OCI-LY1 (cell line): ENCODE data around the gene ERN1.

ENCODE experiments used
- CTCF ChIP-seq: fragments of 200-600 bp; sonication (generic), shearing (Covaris generic); IDR thresholded peaks from 2 replicates; pipeline ENCODE4 v1.5.1; 2017; ENCODE audit warnings: mild to moderate bottlenecking, antibody characterized with exemption, low read length, moderate library complexity, mixed read lengths
- EZH2 ChIP-seq: fragments of 200-600 bp; sonication (generic), shearing (Covaris generic); IDR thresholded peaks from 2 replicates; pipeline ENCODE4 v1.8.0; 2017; ENCODE audit warnings: borderline replicate concordance, mixed run types, mild to moderate bottlenecking, antibody characterized with exemption, low read length, moderate library complexity, mixed read lengths

DNA sequence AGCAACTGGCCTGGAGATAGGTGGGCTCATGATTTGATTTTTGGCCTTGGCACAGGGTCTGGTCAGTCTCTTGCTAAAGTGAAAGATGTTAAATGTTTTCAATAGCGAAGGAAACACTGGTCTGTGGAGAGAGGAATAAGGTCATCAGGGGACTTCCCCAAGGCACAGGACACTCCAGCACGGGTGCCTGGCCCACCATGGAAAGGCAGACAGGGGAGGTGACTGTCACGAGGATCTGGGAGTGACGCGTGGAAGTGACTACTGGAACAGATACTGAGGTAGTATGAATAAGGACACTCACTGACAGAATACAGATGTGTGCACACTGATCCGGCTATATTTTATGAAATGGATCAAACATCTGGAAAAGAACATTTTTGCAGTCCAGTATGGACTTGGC, 92.8 kb downstream of the ERN1 start:
- TF ChIP-seq CTCF (no peak), EZH2 (no peak)
